GOT3 (cell line): ENCODE measurements around the gene DUSP15.

Source experiments
- DNase-seq: peaks from one replicate; lab custom pipeline; 2025; ENCODE audit warnings: mixed read lengths; lab: John Stamatoyannopoulos, UW

Gene DUSP15

GRCh38 chr20:31860390-31861134, 9.8 kb downstream of the DUSP15 start:
- no peak for DNase-seq

- no peak for DNase-seq
These were observed 10.3 kb downstream of the DUSP15 start for GRCh38 chr20:31859998-31860380.

DNA sequence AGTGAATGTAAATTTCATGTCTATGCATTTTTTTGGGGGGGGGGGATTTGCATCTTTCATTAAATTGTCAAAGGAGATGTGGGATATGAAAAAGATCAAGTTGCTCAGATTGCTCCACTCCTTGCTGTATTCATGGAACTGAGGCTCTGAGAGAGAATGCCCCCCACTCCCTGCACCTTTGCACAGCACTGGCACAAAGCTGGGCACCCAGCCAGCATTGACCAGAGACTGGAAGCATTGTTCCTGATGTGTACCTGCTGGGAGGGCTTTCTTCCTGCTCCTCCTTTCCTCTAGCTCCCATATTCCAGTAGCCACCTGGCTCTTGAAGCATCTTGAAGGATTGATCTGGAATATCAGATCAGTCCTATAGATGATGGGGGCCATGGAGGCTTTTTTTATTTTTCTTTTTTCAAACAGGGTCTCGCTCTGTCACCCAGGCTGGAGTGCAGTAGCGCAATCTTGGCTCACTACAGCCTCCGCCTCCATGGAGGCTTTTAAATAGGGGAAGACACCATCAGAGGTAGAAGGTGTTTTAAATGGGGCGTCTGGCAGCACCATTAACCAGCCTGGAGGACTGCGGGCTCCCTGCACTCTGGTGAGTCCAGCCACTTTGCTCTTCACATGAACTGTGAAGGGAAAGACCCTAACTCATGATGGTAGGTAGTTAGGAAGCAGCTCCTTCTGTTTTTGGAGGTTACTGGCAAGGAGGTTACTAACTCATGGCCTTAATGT, 10.9 kb downstream of the DUSP15 start:
- no peak for DNase-seq

GRCh38 chr20:31858760-31859083, 11.6 kb downstream of the DUSP15 start:
- DNase-seq: no peak

DNA sequence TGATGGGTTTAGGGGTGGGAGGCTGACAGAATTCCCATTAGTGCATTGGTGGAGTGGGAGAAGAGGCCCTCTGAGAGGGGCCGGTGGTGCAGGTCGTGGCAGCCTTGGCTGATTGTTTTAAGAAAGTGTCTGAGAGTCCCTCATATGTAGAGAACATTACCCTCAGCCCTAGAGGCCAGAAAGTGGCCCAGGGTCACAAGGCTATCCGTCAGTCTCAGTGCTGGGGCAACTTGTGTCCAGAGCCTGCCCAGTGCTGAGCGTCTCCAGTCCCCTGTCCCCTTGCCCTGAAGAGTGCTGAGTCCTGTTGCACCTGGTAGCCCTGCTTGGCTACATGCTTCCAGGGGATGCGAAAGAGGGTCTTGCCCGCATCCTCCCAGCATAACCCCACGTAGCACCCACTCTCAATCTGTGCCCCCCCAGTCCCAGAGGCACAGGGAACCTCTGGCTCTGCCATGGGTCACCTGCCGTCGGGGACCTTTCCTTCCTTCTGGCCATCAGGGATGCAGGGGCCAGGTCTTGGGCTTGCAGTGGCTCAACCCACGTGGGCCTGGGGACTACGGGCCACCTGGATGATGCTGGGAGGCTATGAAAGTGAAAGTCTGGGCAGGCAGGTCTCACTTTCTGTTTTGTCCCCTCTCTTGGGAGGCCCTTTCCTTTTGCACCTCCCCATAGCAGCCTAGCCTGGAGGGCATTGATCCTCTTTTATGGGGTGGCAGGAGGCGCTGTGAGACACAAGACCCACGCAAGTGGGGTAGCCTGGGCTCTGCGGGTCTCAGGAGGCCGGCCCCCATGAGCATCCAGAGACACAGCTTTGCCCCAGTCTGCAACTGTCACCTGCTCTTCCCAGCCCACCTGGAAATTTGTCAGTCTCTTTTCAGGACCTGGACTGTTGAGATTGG, 12.2 kb downstream of the DUSP15 start:
- DNase-seq: no peak

DNA sequence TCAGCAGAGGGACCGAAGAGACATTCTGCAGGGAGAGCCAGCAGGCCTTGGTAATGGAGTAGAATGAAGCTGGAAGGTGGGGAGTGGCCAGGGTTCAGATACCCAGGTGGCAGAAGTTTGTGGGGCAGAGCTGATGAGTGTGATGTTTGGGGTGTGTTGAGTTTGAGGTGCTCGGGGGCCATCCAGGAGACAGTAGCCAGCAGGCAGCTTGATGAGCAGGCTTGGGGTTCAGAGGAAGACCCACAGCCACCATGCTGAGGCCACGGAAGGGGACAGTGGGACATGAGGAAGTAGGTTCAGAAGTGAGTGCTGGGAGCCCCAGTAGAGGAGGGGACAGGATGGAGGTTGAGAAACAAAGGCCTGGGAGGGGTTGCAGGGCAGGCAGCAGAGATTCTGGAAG, 13.8 kb downstream of the DUSP15 start:
- DNase-seq: no peak

DNA sequence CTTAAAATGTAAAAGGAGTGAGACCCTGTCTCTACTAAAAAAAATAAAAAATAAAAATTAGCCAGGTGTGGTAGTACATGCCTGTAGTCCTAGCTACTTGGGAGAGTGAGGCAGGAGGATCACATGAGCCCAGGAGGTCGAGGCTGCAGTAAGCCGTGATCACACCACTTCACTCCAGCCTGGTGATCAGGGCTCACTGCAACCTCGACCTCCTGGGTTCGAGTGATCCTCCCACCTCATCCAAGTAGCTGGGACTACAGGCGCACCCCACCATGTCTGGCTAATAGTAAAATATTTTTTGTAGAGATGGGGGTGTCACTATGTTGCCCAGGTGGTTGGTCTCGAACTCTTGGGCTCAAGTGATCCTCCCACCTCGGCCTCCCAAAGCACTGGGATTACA, 16.8 kb downstream of the DUSP15 start:
- no peak for DNase-seq

- no peak for DNase-seq
These were observed 18.9 kb downstream of the DUSP15 start for GRCh38 chr20:31851240-31851955.

- no peak for DNase-seq
These were observed 20.9 kb downstream of the DUSP15 start for GRCh38 chr20:31849306-31849930.

DNA sequence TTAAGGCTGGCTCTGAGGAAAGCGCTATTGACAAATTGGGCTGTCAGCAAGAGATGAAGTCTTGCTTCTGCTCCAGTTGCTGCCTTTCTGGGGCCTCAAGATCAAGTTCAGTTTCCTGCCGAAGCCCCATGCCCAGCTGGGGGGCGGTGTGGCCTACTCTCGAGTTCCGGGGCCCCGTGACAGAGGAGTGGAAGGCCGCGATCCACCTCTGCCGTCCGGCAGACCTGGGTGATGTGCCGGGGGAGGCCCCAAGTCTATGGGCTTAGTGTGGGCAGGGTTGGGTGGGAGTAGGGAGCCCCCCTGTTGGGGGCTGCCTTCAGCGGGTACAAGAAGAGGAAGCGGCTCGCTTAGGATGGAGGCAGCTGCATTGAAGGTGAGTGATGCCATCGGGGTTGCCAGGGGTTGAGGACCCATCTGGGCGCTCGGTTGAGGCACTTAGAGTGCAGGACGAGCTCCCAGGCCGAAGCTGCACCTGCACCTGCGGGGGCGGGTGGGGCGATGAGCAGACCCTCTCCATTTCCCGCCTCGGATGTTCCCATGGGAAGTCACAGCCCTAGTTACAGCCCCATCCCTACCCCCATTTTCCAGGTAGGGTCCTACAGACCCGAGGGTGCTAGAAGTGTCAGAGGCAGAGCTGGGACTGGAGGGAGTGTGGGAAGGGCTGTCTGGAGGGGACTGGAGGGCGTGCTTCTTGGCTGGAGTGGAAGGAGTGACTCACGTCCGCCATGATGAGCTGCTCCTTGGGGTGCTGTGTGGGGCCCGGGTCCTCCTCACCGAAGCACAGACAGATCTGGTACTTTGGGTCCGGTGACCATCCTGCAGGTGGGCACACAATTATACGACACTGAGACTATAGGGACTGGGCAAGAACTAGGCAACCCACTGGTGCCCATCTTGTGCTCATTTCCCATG, 22.0 kb downstream of the DUSP15 start:
- no peak for DNase-seq

- no peak for DNase-seq
These were observed 23.6 kb downstream of the DUSP15 start for GRCh38 chr20:31846793-31847138.

GRCh38 chr20:31845300-31845863, 24.9 kb downstream of the DUSP15 start, which contains the start of gene FOXS1:
TSS of gene FOXS1 (minus strand) at chr20:31845604. CDS start at chr20:31845542, 62 bp downstream.
- DNase-seq: no peak

GRCh38 chr20:31844737-31845299, 25.5 kb downstream of the DUSP15 start:
- DNase-seq: no peak

GRCh38 chr20:31843881-31844280, 26.4 kb downstream of the DUSP15 start:
- no peak for DNase-seq

DNA sequence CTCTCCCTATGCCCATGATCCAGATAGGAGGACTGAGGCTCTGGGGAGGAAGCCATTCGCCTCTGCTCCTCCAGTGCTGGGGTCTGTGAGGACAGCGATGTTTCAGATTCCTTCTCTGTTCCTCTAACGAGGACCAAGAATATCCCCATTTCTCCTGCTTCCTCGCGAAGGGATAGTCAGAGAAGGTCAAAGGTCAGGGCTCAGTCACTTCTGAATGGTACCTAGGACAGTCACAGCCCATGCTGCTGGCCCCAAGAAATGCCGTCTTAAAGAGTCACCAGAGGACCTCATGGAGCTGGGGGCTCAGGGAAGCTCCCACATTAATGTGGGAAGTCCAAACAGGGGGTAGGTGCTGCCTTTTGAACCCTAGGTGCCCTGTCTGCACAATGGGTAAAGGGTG, 27.0 kb downstream of the DUSP15 start:
- DNase-seq: no peak

DNA sequence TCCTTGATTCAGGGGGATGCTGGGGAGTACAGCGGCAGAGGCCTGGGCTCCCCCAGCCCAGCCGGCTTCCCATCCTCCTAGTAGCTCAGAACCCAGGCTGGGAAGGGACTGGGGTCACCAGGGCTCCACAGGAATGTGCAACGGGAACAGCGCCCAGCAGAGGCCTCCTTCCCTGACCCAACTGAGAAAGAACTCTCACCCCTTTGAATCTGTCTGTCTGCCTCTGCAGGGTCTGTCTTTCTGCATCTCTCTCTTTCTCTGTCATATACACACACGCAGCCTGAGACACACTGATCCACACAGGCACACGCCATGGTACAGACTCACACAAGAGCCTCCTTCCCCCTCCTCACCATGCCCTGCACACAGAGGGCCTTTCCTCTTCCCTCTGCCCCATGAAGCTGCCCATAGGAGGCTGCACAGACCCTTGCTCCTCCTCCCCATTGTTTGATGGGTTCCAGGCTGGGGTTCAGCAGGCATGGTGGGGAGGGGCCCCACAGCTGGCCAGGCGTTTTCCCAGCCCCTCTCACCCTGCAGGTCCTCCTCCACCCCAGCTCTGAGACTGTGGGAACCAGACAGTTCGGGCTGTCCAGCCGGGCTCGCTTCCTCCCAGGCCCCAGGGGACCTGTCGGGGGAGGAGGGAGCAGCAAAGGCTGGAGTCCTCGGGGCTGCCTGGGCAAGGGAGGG, 27.7 kb downstream of the DUSP15 start:
- no peak for DNase-seq

- no peak for DNase-seq
These were observed 28.4 kb downstream of the DUSP15 start for GRCh38 chr20:31841928-31842327.

DNA sequence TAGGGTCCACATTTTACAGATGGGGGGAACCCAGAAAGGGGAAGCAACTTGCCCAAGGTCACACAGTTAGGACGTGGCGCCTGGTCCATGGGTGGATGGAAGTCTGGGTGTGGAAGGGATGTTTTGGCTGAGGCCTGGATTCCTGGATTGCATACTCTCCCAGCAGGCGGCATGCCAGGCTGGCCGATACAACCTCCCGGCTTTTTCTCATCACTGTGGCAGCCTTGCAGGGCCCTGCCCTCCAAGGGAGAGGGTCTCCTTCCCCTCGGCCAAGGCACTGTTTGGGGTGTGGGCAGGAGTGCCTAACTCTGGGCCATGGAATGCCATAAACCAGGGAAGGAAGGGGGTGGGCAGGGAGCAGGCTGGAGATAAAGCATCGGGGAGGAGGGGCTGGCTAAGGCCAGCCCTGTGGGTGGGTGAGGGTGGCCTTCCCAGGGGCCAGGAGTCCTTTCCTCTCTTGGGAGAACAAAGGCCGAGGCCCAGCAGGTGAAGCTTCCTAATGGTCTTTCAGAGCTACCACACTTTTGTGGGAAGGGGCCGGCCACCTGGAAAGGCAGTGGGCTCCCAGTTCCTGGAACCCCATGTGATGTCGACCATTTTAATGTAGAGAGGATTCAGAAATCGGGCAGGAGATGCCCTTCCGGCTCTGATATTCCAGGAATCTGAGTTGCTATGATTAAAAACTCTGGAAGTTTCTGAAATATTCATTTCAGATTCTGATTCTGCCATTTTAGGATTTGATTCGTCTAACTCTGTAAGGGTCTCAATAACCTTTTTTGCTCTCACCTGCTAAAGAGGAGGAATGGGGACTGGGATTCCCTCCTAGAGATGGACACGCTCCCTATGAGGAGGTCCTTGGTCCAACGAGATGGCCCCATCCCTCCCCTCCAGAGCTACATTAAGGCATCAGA, 29.2 kb downstream of the DUSP15 start:
- no peak for DNase-seq
